H1 (cell line): ENCODE data around the gene CAP2.

Experiments used
- CHD2 ChIP-seq: IDR thresholded peaks from 2 replicates; pipeline ENCODE4 v1.6.1; 2012; ENCODE audit warnings: low read length, improper control_type of control experiment
- JUND ChIP-seq: IDR thresholded peaks from 2 replicates; pipeline ENCODE4 v1.6.1; 2011; ENCODE audit warnings: mild to moderate bottlenecking, improper control_type of control experiment, low read length
- KDM5A ChIP-seq: fragments of 200-600 bp; IDR thresholded peaks from 2 replicates; pipeline ENCODE4 v1.7.1; 2012; ENCODE audit warnings: mild to moderate bottlenecking, low read length, inconsistent platforms, mixed read lengths
- PHF8 ChIP-seq: fragments of 200-600 bp; sonication (generic); conservative IDR thresholded peaks from 2 replicates; pipeline ENCODE4 v1.7.1; 2012; ENCODE audit warnings: low read depth, mild to moderate bottlenecking, inconsistent platforms, low read length, moderate library complexity
- POLR2AphosphoS5 ChIP-seq: IDR thresholded peaks from 2 replicates; pipeline ENCODE4 v1.6.1; 2011; ENCODE audit warnings: low read depth, low read length
- RAD21 ChIP-seq, 2 experiments: IDR thresholded peaks in 1 of 2; conservative IDR thresholded peaks in 1 of 2; 2 replicates each; pipeline ENCODE4 v1.6.1; 2011; ENCODE audit warnings: low read depth in 2 of 2, low read length in 2 of 2, improper control_type of control experiment in 1 of 2, inconsistent platforms in 1 of 2, mild to moderate bottlenecking in 1 of 2, moderate library complexity in 1 of 2
- SAP30 ChIP-seq: fragments of 300-600 bp; sonication (generic); IDR thresholded peaks from 2 replicates; pipeline ENCODE4 v1.7.1; 2012; ENCODE audit warnings: low read length, moderate library complexity, mild to moderate bottlenecking, inconsistent platforms; ENCODE audit not compliant: insufficient read depth, insufficient replicate concordance
- TF ChIP-seq, protein P1 (sequence below), 3 experiments: IDR thresholded peaks; 1 replicate in 2 of 3; 2 replicates in 1 of 3; pipeline versions ENCODE4 v1.5.1 to v1.6.1; 2011; ENCODE audit warnings: low read length in 3 of 3, mild to moderate bottlenecking in 3 of 3, inconsistent platforms in 2 of 3, low read depth in 1 of 3, moderate library complexity in 1 of 3; ENCODE audit not compliant: insufficient read depth in 1 of 3; ENCODE audit errors: control extremely low read depth in 1 of 3
- TF ChIP-seq, protein P2 (sequence below): IDR thresholded peaks from 2 replicates; pipeline ENCODE4 v1.6.1; 2012; ENCODE audit warnings: inconsistent platforms

DNA sequence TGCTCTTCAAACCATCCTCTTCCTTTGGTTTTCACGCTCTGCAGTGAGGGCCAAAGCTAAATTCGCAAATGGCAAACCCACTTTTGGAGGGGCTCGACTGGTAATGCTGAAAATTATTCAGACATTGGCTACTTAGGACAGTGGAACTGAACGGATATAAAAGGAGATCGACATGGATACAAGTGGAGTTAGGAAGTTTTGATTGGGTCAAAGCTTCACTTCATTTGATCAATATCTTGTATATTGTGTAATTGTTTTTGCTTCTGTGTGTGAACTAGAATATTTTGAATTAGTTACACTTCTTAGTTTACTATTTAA lies 207.9 kb downstream of the CAP2 start:
- TF ChIP-seq SAP30 (no peak), KDM5A (no peak), JUND (no peak), RAD21 (IDR thresholded peaks at IDR 0.05 in 1 of 2, conservative IDR thresholded peaks at IDR 0.05 in 1 of 2; ENCODE audit: low read depth in 2 of 2, low read length in 2 of 2) (no peak), PHF8 (no peak), POLR2AphosphoS5 (no peak), CHD2 (no peak)
- TF ChIP-seq, protein P1, sequence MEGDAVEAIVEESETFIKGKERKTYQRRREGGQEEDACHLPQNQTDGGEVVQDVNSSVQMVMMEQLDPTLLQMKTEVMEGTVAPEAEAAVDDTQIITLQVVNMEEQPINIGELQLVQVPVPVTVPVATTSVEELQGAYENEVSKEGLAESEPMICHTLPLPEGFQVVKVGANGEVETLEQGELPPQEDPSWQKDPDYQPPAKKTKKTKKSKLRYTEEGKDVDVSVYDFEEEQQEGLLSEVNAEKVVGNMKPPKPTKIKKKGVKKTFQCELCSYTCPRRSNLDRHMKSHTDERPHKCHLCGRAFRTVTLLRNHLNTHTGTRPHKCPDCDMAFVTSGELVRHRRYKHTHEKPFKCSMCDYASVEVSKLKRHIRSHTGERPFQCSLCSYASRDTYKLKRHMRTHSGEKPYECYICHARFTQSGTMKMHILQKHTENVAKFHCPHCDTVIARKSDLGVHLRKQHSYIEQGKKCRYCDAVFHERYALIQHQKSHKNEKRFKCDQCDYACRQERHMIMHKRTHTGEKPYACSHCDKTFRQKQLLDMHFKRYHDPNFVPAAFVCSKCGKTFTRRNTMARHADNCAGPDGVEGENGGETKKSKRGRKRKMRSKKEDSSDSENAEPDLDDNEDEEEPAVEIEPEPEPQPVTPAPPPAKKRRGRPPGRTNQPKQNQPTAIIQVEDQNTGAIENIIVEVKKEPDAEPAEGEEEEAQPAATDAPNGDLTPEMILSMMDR (IDR thresholded peaks at IDR 0.05; ENCODE audit: control extremely low read depth in 1 of 3, insufficient read depth in 1 of 3, low read depth in 1 of 3, low read length in 3 of 3), result no peak
- TF ChIP-seq, protein P2, sequence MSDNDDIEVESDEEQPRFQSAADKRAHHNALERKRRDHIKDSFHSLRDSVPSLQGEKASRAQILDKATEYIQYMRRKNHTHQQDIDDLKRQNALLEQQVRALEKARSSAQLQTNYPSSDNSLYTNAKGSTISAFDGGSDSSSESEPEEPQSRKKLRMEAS, result no peak
